Fibroblast of pulmonary artery (primary cell): Measurements from ENCODE around the gene NEU4.
A peak's percentile ranks its signal among the peaks of the same experiment; 100 is the strongest.

Source experiments
- DNase-seq: peaks from one replicate; pipeline ENCODE4 v3.0.0-alpha.2; 2010; ENCODE audit warnings: low read depth
- H3K4me3 ChIP-seq: replicated peaks from 2 replicates; pipeline ENCODE4 v1.5.1; 2011; ENCODE audit warnings: low read depth, mild to moderate bottlenecking, control low read depth, low read length, moderate library complexity
- CTCF ChIP-seq: IDR thresholded peaks from 2 replicates; pipeline ENCODE4 v1.5.1; 2011; ENCODE audit warnings: mild to moderate bottlenecking, control low read depth, low read length, inconsistent platforms; ENCODE audit errors: missing control alignments

Gene NEU4

GRCh38 chr2:241861264-241861663, 52.3 kb downstream of the NEU4 start:
- no peak for TF ChIP-seq CTCF
- no peak for DNase-seq
- no peak overlapping the region for H3K4me3 ChIP-seq

- no peak for TF ChIP-seq CTCF
- DNase-seq, result no peak
- no peak overlapping the region for H3K4me3 ChIP-seq
These were observed 53.1 kb downstream of the NEU4 start for GRCh38 chr2:241862093-241862492.

- no peak for DNase-seq
- TF ChIP-seq CTCF, result no peak
- no peak overlapping the region for H3K4me3 ChIP-seq
These were observed 54.0 kb downstream of the NEU4 start for GRCh38 chr2:241862775-241863535.

GRCh38 chr2:241863536-241863954, 54.6 kb downstream of the NEU4 start:
- no peak overlapping the region for H3K4me3 ChIP-seq
- DNase-seq, result peak; percentile 53
- TF ChIP-seq CTCF, result no peak

- TF ChIP-seq CTCF, result no peak
- no peak for DNase-seq
- H3K4me3 ChIP-seq, result no peak overlapping the region
These were observed 55.3 kb downstream of the NEU4 start for GRCh38 chr2:241864168-241864849.

- H3K4me3 ChIP-seq, result no peak overlapping the region
- no peak for DNase-seq
- TF ChIP-seq CTCF, result no peak
These were observed 55.8 kb downstream of the NEU4 start for GRCh38 chr2:241864850-241865213.
